GM19035 (cell line): ENCODE data around the gene MBD3.

Experiments
- ATAC-seq: cut with Tn5 transposase; IDR thresholded peaks from one replicate; pipeline ENCODE4 v1.9.1; 2021; ENCODE audit not compliant: unreplicated experiment

The MBD3 gene

DNA sequence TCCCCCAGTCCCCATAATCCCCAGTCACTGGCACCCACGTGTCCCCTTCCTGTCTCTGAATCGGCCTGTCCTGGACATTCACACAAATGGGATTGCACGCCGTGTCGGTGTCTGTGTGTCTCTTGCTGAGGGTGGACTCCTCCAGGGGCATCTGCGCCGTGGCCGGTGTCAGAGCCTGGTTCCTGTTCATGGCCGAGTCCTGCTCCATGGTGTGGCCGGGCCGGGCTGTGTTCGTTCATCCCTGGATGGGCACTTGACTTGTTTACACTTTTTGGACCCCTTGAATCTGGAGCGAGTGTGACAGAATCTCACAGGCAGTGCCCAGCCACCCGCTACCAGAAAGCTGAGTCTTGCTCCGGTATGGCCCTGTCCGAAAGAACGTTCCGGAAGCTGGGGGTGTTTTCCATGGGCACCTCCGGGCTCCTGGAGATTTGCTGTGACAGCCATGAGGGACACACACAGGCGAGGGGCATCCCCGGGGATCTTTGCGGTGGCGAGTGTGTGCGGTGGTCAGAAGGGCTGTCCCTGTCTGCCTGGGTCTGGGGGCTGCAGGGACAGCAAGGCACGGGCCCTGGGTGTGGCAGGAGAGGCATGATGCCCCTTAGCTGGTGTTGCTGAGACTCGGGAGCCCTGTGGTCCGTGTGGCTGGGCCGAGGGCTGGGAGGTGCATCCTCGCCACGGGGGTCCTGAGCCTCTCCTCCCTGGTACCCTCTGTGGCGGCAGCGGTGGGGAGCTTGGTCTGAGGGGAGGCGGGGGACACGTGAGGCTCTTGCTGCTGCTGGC lies 18.1 kb downstream of the MBD3 start:
- no peak for ATAC-seq

DNA sequence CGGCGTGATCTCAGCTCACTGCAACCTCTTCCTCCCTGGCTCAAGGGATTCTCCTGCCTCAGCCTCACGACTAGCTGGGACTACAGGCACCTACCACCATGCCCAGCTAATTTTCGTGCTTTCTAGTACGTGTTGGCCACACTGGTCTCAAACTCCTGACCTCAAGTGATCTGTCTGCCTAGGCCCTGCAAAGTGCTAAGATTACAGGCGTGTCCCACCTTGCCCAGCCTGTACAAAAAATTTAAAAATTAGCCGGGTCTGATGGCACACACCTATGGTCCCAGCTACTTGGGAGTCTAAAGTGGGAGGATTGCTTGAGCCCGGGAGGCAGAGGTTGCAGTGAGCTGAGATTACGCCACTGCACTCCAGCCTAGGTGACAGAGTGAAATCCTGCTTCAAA lies 19.9 kb downstream of the MBD3 start:
- no peak for ATAC-seq

DNA sequence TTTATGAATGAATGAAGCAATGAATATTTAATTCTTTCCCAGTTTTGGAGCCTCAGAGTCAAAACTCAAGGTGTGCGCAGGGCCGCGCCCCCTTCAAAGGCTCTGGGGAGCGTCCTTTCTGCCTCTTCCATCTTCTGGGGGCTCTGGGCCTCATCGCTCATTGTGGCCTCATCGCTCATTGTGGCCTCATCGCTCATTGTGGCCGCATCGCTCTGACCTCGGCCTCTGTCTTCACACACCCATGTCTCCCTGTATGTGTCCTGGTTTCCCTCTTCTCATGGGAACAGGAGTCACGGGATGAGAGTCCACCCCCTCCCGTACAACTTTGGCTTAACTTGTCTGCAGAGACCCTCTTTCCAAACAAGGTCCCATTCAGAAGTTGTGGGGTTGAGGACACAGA lies 21.3 kb downstream of the MBD3 start:
- no peak for ATAC-seq

- no peak for ATAC-seq
Observed at GRCh38 chr19:1570836-1571235, 21.8 kb downstream of the MBD3 start.

DNA sequence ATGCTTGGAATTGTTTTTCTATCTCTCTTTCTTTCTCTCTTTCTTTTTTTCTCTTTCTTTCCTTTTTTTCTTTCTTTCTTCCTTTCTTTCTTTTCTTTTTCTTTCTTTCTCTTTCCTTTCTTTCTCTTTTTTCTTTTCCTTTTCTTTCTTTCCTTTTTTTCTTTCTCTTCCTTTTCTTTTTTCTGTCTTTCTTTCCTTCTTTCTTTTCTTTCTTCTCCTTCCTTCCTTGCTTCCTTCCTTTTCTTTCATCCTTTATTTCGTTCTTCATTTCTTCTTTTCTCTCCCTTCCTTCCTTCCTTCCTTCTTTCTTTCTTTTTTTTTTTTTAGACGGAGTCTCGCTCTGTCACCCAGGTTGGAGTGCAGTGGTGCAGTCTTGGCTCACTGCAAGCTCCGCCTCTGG lies 22.7 kb downstream of the MBD3 start:
- no peak for ATAC-seq

- peak; percentile 62 for ATAC-seq
Observed at GRCh38 chr19:1568320-1569019, 24.2 kb downstream of the MBD3 start, which contains the start of gene MEX3D. Gene MEX3D (minus strand): TSS chr19:1568325. CDS start chr19:1568058, 267 bp downstream.

GRCh38 chr19:1567848-1568227 lies 24.8 kb downstream of the MBD3 start:
- no peak for ATAC-seq

GRCh38 chr19:1567116-1567847 lies 25.4 kb downstream of the MBD3 start:
- ATAC-seq, result no peak

DNA sequence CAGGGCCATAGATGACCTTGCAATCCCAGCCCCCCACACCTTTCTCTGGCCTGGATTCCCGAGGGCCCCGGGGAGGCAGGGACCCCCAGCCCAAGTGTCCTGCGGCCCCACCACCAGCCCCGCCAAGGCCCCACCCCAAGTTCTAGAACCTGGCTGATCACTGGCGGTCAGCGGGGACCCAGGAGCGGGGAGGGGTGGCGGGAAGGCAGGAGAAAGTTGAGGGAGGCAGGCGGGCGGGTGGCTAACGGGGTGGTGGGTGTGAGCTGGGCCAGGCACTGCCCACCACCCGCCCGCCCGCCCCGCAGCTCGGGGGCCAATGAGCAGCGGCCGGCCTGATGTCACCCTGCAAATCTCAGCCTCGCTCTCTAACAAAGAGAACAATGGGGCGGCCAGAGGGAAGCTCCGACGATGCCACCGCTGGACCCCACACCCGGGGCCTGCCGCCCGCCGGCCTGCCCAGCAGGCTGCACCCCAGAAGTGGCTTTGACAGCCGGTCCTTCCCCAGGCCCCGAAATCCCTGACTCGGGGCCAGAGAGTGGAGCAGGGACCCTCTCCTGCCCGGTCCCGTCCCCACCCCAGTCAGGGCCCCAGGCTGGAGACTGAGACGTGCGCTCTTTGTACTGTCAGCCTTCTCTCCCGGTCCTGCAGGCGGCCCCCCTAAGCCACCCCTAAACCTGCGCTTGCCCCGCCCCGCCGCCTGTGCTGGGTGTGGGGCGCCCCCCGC lies 26.1 kb downstream of the MBD3 start:
- no peak for ATAC-seq

GRCh38 chr19:1563251-1563650 lies 29.4 kb downstream of the MBD3 start:
- ATAC-seq, result no peak

DNA sequence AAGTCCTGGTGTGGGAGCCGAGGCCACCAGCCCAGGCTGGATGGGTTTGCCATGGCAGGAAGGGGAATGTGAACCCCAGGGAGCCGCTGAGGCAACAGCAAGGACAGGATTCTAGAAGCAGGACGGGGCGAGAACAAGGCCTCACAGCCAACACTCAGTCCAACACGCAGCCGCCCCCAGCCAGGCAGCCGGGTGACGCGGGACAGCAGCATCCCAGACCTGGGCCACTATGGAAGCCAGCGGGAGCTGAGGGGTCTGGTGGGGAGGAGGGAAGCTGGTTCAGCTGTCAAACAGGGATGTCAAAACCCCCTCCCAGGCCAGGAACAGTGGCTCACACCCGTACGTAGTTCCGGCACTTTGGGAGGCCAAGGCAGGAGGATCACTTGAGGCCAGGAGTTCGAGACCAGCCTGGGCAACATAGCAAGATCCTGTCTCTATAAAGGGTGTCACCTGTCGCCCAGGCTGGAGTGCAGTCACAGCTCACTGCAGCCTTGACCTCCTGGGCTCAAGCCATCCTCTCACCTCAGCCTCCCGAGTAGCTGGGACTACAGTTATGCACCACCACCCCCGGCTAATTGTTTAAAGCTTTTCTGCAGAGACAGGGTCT lies 31.3 kb downstream of the MBD3 start:
- no peak for ATAC-seq

GRCh38 chr19:1560286-1560882 lies 32.3 kb downstream of the MBD3 start:
- ATAC-seq, result no peak

DNA sequence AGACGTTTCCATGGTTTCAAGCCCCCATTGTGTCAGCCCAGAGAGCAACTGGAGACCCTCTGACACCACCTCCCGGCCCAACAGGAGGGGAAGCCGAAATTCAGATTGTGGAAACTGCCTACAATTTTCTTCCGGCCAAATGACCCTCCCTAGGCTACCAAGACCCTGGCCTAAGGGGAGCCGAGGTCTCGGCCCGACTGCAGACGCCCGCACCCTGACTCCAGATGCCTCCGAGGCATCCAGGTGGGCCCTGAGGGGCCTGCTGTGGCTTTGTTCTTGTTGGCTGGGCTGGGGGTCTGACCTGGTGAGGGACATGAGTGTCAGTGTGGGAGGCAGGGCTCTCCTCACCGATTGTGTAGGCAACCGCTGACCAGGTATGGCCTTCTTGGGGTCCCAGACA lies 34.1 kb downstream of the MBD3 start:
- no peak for ATAC-seq

GRCh38 chr19:1556390-1557070 lies 36.1 kb downstream of the MBD3 start:
- ATAC-seq, result no peak

GRCh38 chr19:1555487-1556389 lies 36.9 kb downstream of the MBD3 start:
- ATAC-seq, result no peak

DNA sequence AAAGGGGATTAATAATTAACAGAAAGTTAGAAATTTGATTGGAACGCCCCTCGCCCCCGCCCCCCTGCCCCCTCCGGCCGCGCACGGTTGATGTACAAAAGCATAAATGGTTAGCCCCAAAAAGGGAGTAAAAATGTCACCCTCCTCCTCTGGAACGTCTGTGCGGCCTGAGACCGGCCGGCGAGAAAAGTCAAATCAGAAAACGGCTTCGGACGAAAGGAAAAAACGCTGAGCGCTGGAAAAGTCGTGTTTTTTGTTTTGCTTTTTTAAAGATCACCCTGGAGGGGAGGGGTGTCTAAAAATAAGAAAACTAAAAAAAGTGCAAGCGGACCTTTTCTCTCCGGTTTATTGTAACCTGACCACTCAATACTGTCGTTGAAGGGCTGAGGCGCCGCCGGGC lies 37.7 kb downstream of the MBD3 start:
- no peak for ATAC-seq

DNA sequence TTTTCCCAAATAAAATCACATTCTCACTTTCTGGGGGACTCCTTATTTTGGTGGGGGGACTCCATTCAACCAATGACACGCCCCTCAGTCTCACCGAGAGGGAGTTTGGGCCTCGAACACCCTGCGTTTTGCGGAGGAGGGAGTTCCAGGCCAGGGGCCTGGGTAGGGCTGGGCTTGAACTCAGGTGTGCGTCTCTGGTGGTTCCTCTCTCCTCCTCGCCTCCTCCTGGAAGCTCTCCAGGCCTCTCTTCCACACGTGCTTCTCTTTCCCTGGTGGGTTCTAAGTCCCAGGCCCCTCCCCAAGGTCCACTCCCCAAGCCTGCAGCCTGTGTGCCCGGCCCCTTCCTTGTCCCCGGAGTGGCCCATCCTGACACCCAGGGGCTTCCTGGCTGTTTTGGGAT lies 39.2 kb downstream of the MBD3 start:
- ATAC-seq, result no peak

GRCh38 chr19:1551068-1552040 lies 41.3 kb downstream of the MBD3 start:
- ATAC-seq, result no peak
